GM18867 (cell line): ENCODE results near the gene LAIR1.
"Not testable (repeated sequence)": the region's sequence is repeated elsewhere in the genome, so short reads cannot be mapped to it uniquely, and the experiment has no call there.

ENCODE experiments used
- ATAC-seq: cut with Tn5 transposase; IDR thresholded peaks from one replicate; pipeline ENCODE4 v1.9.1; 2021; ENCODE audit warnings: mild to moderate bottlenecking, moderate library complexity; ENCODE audit not compliant: unreplicated experiment

Gene LAIR1, protein sequence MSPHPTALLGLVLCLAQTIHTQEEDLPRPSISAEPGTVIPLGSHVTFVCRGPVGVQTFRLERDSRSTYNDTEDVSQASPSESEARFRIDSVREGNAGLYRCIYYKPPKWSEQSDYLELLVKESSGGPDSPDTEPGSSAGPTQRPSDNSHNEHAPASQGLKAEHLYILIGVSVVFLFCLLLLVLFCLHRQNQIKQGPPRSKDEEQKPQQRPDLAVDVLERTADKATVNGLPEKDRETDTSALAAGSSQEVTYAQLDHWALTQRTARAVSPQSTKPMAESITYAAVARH

DNA sequence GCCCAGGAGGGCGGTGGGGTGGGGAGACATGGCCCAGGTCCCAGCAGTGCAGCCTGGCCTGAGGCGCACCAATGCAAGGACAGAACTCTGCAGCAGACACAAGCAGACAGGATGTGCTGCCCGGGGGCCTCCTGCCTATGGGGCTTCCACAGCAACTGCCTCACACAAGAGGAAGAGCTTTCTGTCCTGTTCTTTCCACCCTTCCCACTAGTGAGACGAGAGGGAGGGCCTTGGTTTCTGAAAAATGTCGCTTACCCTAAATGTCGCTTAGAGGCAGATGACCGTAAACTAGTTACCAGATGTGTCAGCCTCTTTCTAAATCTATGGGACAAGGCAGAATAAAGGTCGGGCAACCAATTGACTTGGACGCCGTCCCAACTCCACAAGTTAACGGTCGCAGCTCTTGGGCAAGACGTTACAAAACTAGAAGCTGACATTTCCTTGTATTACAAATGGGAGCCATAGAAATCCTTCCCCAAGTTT, at the start of gene LAIR1:
LAIR1 (minus strand) TSS at position 157 of the 483 bp plus-strand sequence; CDS start at position 30, 127 bp downstream.
- ATAC-seq: no peak

DNA sequence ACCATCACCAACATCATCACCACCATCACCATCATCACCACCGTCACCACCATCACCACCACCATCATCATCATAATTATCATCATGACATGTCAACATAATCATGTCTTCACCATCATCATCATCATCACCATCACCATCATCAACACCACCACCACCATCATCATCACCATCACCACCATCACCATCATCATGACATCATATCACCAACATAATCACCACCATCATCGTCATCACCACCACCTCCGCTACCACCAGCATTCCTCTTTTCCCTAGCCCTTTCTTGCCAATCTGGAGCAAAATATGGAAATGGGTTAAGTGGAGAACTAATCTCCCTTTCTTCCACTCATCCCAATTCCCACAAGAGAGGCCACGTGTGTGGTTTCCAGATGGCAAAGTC, 49.4 kb upstream of the LAIR1 start:
- no peak for ATAC-seq

DNA sequence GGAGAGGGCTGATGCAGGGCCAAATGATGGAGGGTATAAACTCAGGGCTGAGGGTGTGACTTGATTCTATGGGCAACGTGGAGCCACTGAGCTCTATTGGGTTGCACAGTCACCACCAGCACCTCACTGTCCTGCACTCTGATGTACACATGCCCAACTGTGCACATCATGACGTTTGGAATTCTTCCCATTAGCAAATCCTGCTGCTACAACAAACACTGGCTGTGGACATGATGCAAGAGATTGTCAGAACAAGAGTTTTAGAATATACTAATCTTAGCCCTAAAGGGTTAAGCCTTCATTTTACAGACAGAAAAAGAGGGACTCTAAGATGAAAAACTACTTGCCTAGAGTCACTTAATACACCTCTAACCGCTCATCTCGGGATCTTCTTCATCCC, 48.1 kb upstream of the LAIR1 start:
- ATAC-seq: no peak

DNA sequence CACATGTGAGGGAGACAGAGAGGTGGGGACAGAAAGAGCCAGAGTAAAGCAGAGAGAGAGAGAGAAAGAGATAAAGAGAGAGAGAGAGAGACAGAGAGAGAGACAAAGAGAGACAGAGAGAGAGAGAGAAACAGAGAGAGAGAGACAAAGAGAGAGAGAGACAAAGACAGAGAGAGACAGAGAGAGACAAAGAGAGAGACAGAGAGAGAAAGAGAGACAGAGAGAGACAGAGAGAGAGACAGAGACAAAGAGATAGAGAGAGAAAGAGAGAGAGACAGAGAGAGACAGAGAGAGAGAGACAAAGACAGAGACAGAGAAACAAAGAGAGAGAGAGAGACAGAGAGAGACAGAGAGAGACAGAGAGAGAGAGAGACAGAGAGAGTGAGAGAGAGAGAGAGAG, 46.3 kb upstream of the LAIR1 start:
- ATAC-seq: no peak

DNA sequence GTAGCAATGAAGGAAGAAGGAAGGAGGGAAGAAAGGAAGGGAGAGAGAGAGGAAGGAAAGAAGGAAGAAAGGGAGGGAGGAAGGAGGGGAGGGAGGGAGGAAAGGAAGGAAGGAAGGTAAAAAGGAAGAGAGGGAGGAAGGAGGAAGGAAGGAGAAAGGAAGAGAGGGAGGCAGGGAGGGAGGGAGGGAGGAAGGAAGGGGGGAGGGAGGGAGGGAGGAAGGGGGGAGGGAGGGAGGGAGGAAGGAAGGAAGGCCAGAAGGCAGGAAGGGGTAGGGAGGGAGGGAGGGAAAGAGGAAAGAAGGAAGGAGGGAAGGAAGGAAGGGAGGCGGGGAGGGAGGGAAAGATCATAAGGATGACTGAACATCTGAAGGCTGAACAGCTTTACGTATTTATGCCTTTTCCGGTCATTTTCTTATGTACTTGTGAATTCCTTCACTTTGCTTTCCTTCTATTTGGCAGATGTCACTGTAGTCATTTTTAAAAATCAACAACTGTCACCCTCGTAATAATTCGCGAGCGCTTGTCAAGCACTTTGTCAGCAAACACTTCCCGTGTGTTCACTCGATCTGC, 43.8 kb upstream of the LAIR1 start:
- ATAC-seq: no peak

DNA sequence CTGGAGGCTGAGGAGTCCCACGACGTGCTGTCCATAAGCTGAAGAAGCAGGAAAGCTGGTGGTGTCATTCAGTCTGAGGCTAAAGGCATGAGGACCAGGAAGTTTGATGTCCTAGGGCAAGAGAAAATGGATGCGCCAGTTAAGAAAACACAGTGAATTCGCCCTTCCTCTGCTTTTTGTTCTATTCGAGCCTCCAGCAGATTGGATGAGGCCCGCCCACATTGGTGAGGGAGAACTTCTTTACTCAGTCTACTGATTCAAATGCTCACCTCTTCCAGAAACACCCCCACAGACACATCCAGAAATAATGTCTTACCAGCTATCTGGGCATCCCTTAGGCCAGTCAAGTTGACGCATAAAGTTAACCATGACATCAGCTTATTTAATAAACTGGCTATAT, 43.0 kb upstream of the LAIR1 start:
- ATAC-seq: no peak

DNA sequence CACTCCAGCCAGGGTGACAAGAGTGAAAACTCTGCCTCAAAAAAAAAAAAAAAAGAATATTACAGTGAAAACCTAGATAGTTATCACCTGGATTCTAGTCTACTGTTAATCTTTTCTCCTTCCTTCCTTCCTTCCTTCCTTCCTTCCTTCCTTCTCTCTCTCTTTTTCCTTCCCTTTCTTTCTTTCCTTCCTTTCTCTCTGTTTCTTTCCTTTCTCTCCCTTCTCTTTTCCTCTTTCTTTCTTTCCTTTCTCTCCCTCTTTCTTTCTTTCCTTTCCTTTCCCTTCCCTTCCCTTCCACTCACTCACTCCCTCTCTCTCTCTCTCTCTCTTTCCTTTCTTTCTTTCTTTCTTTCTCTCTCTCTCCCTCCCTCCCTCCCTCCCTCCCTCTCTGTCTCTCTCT, 40.9 kb upstream of the LAIR1 start:
- no peak for ATAC-seq

DNA sequence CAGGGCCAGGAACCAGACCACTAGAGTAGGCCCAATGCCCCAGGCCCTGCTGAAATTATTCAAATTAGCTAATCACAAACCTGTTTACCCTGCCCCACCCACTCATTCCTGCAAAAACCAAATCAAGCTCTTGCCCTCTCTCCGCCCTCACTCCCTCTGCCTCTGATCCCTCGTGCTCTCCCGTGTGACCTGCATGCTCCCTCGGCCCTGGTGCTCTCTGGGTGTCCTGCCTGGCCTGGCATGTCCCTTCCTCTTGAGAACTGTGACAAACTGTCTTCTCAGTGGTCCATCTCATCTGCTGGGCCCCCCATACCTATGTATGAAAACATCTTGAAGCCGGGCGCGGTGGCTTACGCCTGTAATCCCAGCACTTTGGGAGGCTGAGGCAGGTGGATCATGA, 38.3 kb upstream of the LAIR1 start:
- no peak for ATAC-seq

DNA sequence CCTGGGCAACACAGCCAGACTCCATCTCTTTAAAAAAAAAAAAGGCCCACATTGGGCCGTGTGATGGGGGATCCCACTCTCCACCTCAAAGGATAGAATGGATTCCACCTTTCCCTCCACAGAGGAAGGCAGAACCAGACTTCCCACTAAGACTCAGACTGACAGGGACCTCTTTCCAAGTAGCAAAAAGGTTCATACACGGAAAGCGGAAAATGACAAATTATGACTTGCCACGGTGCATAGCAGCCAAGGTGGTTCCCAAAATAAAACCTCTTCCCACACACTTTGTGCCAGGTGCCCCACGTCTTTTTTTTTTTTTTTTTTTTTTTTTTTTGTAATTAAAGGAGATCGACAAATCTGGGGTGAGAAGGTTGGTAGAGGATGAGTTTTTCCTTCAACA, 36.2 kb upstream of the LAIR1 start:
- ATAC-seq: no peak

DNA sequence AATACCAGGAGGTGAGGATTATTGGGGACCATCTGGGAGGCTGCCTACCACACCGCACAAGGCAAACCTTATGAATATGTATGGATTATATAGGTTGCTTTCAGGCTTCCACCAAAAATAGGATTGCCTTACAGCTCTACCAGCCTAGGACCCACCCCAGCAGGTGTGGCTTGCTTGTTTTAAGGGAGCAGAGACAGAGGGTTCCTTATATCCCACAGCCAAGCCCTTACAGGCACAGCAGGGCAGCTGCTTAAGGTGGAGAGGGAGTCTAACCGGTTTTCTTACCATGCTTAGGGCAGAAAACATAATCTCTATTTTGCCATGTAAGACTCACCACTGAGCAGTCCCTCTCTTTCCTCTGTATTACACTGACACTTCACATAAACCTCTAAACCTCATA, 34.5 kb upstream of the LAIR1 start:
- no peak for ATAC-seq

DNA sequence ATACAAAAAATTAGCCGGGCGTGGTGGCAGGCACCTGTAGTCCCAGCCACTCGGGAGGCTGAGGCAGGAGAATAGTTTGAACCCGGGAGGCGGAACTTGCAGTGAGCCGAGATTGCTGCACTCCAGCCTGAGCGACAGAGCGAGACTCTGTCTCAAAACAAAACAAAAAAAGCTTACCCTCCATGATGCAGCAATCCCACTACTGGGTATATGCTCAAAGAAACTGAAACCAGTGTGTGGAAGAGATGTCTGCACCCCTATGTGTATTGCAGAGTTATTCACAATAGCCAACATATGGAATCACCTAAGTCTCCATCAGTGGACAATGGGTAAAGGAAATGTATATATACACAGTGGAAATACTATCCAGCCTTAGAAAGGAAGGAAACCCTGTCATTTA, 31.0 kb upstream of the LAIR1 start:
- ATAC-seq: no peak

DNA sequence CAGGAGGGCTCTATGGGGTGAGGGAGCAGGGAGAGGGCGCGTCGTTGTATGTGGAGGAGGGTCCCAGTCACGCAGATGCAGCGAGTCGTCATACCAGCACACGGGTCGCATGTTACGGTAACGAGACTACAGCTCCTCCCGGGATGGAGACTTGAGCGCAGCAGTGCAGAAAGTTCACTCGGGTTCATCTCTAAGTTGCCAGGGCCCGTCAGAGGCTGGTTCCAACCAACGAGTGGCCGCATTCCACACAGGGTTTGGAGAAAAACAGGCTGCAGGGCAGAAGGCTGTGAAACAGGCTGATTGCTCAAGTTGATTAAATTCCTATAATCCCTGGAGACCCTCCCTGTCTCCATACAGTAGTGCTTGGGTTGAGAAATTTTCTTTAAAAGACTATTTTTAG, 28.6 kb upstream of the LAIR1 start:
- ATAC-seq: no peak

DNA sequence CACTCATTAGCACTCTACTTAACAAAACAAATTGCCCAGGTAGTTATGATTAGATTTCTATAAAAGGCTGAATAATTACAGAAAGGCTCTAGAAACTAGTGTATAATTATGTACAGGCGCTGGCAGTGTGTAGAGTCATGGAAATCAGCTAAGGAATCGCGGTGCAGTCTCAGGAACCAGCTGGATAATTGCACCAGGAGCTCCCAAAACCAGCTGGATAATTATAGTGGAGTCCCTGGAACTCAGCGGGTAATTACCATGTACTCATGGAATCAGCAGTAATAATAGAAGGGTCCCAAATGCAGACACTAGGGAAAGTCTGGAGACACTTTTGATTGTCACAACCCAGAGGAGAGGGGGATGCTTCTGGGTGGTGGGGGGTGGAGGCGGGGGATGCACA, 27.4 kb upstream of the LAIR1 start:
- ATAC-seq: no peak

DNA sequence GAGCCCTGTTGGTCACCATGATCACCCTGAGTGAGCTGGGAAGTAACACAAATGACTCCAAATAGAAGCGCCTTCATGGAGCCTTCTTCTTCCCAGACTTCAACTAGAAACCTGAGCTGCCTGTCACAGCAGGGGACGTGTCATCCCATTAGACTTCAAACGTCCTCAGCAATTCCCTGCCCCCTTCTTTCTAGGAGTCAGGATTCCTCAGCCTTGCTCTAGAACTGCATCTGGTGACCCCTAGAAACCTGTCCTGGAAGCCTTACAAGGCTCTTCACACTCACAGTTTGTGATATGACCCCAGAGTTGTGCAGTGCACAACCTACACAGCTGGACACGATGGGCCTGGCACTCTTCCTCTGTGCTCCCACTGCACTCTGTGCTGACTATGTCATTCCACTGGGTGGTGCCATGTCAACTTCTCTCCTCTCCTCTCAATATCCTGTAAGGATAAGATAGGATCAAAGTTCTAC, 26.9 kb upstream of the LAIR1 start:
- ATAC-seq: no peak

DNA sequence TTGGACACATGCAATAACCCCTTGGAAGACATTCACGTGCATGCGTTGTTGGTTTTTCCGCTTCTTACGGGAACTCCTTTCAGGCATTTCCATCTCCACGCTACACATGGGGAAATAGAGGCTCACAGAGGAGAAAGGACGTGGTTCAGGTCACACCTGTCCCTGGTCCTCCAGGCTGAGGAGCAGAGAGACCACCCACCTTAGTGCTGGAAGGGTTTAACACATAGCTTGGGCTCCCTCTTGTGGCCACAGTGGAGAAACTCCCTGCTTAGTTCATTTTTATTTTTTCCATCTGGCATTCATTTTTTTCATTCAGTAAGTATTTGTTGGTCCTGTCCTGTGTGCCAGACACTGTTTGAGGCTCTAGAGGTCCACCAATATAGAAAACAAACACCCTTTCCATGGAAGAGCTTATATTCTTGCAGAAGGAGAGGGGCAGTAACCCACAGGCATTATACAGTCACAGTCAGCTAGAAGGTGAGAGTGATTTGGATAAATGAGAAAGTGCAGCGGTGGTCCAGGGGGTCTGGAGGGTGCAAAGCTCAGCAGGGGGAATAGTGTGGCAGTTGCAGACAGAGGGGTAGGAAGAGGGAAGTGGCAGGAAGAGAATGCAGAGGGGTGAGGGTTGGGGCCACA, 26.3 kb upstream of the LAIR1 start:
- no peak for ATAC-seq

DNA sequence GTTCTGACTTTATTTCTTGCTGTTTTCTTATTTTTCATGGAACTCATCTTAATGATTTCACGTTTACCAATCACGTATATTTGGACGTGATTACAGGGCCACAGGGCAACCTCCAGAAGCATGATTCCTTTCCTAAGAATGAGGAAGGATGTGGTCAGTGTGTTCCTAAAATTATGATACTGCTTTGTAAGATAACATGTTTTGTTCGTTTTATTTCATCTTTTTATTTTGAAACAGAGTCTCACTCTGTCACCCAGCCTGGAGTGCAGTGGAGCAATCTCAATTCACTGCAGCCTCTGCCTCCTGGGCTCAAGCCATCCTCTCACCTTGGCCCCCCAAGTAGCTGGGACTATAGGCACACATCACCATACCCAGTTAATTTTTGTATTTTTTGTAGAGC, 24.8 kb upstream of the LAIR1 start:
- no peak for ATAC-seq

DNA sequence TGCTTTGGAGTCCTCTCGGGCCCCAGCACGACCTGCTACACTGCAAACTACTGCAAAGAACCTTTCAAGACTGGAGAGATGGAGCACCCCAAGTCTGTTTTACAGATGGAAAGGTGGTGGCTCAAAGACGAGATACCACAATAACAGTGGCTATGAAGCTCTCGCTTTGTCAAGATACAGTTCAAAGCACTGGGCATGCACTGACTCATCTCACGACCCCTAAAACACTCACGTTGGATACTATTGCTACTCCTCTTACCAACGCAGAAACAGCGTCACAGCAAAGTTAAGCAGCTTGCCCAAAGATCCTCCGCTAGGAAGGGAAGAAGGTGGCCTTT, 24.0 kb upstream of the LAIR1 start:
- ATAC-seq: no peak

DNA sequence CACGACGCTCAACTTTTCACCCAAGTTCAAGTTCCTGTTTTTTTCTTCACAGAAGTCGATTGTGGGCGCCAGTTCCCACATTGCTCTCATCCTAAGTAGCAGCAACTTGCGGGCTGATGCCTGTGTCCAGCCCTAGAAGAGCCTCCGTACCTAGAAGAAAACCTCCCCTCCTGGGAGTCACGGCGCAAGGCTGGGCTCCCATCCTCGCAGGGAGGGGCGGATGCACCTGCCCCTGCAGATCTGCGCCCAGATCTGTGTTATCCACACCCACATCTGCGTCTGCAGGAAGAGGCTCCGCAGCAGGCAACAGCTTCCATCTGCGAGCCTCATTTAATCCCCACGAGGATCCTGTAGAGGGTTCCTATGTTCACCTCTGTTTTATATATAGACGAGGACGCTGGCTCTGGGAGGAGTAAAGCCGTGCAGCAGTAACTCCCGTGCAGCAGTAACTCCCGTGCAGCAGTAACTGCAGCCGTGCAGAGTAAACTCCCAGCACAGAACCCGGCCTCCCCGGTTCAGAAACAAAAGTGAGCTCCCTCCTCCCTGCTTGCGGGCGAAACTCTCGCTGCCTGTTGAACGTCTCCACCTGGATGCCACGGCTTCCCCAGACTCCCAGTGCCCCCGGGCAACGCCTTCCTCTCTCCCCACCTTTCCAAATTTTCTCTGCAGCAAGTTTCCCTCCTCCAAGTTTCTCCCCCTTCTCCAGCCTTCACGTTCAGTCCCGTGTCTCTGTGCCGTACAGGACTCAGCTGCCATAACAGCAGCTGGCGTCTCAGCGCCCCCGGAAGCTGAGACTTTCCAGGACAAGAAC, 23.5 kb upstream of the LAIR1 start:
- no peak for ATAC-seq

DNA sequence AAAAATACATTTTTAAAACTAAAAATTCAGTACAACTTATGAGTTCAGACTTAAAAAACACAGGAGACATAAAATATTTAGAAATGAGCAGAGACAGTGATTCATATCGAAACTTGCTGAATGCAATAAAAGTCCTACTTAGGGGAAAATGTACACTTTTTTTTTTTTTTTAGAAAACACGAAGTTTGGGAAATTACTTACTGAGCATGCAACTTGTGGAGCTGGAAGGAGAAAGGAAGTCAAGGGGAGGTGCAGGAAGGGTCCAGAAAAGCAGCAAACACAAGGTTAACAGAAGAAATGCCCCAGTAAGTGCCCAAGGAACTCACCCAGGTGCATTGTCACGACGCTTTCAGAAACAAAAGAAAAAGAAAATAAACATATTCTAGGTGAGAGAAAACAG, 18.6 kb upstream of the LAIR1 start:
- no peak for ATAC-seq

DNA sequence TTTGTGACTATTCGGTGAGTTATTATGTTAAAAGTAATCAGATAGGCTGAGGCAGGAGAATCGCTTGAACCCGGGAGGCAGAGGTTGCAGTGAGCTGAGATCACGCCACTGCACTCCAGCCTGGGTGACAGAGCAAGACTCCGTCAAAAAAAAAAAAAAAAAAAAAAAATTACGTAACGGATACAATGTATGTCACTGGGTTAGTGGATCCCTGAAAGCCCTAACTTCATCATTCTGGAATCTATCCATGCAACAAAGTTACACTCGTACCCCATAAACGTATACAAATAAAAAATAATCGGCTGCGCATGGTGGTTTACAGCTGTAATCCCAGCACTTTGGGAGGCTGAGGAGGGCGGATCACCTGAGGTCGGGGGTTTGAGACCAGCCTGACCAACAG, 17.3 kb upstream of the LAIR1 start:
- ATAC-seq: not testable (repeated sequence)

DNA sequence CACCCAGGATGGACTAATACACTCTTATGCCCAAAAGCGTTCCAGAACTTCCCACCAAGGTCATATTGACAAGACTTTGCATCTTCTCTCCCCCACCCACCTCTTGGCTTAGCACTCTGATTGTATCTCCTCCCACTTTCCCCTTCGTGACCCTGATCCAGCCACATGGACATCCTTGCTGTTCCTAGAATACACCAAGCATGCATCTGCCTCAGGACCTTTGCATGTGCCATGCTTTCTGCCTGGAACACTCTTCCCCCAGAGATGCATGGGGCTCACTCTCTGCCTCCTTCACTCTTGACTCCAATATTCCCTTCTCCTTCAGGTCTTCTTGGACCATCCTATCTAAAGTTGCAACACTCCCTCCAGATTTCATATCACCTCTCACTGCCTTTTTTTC, 16.2 kb upstream of the LAIR1 start:
- no peak for ATAC-seq
